HCT116 (cell line): Measurements from ENCODE around the gene NMUR1. TPM values are rescaled to one million over a fixed set of nuclear protein-coding genes. Genes with fewer than 3 reads are reported as not detected.

Experiments used
- ATAC-seq: fragments of 200-7000 bp; cut with Tn5 transposase; 2 replicates; pipeline ENCODE4 v1.9.1; 2020; ENCODE audit warnings: mild to moderate bottlenecking, moderate library complexity
- BruUV-seq: library from RNA; stranded (reverse); fragments of 400-500 nt; replicated peaks from 2 replicates; lab custom pipeline; 2021; lab: Mats Ljungman, UMichigan
- CTCF ChIA-PET: fragments of 300-600 bp; sonication (Branson Sonifier 250); formaldehyde crosslinking; loops from one replicate; lab custom pipeline; 2021; ENCODE audit warnings: antibody characterized with exemption; lab: Charles Lee
- POLR2A ChIA-PET: fragments of 300-600, 350-600 bp; sonication (Branson Sonifier 250); formaldehyde crosslinking; loops from one replicate; lab custom pipeline; 2021; ENCODE audit warnings: antibody characterized with exemption; lab: Charles Lee
- RAD21 ChIA-PET, 2 experiments: fragments of 300-600 bp; sonication (Branson Sonifier 250); formaldehyde crosslinking; loops; one replicate each; lab custom pipeline; 2023; ENCODE audit warnings: low total read pairs in 2 of 2; ENCODE audit not compliant: uncharacterized antibody in 2 of 2, unreplicated experiment in 2 of 2, low non-redundant PET in 1 of 2; lab: Charles Lee
- DNase-seq: peaks from one replicate; pipeline ENCODE4 v3.0.0-alpha.2; 2010; ENCODE audit warnings: low read depth, low spot score
- H2AFZ ChIP-seq: fragments of 200-600 bp; shearing (Covaris generic), sonication (generic); 2 replicates; pipeline ENCODE4 v1.6.1; 2017; ENCODE audit warnings: low read depth, mixed run types, mixed read lengths, antibody characterized with exemption, low read length; ENCODE audit not compliant: poor library complexity, severe bottlenecking
- H3K27ac ChIP-seq: 2 replicates; pipeline ENCODE4 v1.5.1; 2012; ENCODE audit warnings: low read depth, low read length
- H3K27me3 ChIP-seq: fragments of 200-600 bp; sonication (generic); 2 replicates; pipeline ENCODE4 v1.6.1; 2016; ENCODE audit warnings: mixed run types, low read length, mixed read lengths; ENCODE audit not compliant: insufficient read depth
- H3K36me3 ChIP-seq, 2 experiments: fragments of 200-500 bp in 1 of 2; fragments of 200-600 bp in 1 of 2; sonication (Bioruptor generic) in 1 of 2; sonication (generic) in 1 of 2; 2 replicates each; pipeline versions ENCODE4 v1.5.1 to v1.6.1; 2014 to 2016; ENCODE audit warnings: low read length in 2 of 2, inconsistent platforms in 1 of 2, mixed read lengths in 1 of 2, mixed run types in 1 of 2; ENCODE audit not compliant: insufficient read depth in 2 of 2, control insufficient read depth in 1 of 2
- H3K4me1 ChIP-seq, 2 experiments: fragments of 200-600 bp in 1 of 2; sonication (generic) in 1 of 2; 2 replicates each; pipeline versions ENCODE4 v1.5.1 to v1.6.1; 2012 to 2017; ENCODE audit warnings: low read length in 2 of 2, inconsistent platforms in 1 of 2, mild to moderate bottlenecking in 1 of 2, mixed read lengths in 1 of 2, mixed run types in 1 of 2, moderate library complexity in 1 of 2; ENCODE audit not compliant: insufficient read depth in 2 of 2, control insufficient read depth in 1 of 2
- H3K4me2 ChIP-seq: fragments of 200-600 bp; sonication (generic); 2 replicates; pipeline ENCODE4 v1.6.1; 2017; ENCODE audit warnings: mixed run types, low read length, mixed read lengths
- H3K4me3 ChIP-seq, 2 experiments: fragments of 200-600 bp in 1 of 2; sonication (generic) in 1 of 2; replicated peaks in 1 of 2; 2 replicates each; pipeline ENCODE4 v1.5.1; 2011 to 2016; ENCODE audit warnings: low read length in 2 of 2, control low read depth in 1 of 2, low read depth in 1 of 2, mild to moderate bottlenecking in 1 of 2, mixed read lengths in 1 of 2, mixed run types in 1 of 2
- H3K79me2 ChIP-seq: fragments of 200-600 bp; sonication (generic); 2 replicates; pipeline ENCODE4 v1.6.1; 2017; ENCODE audit warnings: mild to moderate bottlenecking, mixed run types, low read length, moderate library complexity, mixed read lengths; ENCODE audit not compliant: insufficient read depth
- H3K9ac ChIP-seq: fragments of 200-600 bp; sonication (generic); 2 replicates; pipeline ENCODE4 v1.6.1; 2016; ENCODE audit warnings: low read length, mixed read lengths
- H3K9me2 ChIP-seq: fragments of 200-600 bp; sonication (generic), shearing (Covaris generic); 2 replicates; pipeline ENCODE4 v1.6.1; 2017; ENCODE audit warnings: mixed run types, mild to moderate bottlenecking, moderate library complexity; ENCODE audit not compliant: insufficient read depth
- H3K9me3 ChIP-seq, 2 experiments: fragments of 200-500 bp in 1 of 2; fragments of 200-600 bp in 1 of 2; sonication (Bioruptor generic) in 1 of 2; sonication (generic) in 1 of 2; 2 replicates each; pipeline ENCODE4 v1.6.1; 2014 to 2017; ENCODE audit warnings: low read length in 2 of 2, mixed read lengths in 2 of 2, inconsistent platforms in 1 of 2, low read depth in 1 of 2, mild to moderate bottlenecking in 1 of 2, mixed run types in 1 of 2, moderate library complexity in 1 of 2; ENCODE audit not compliant: control insufficient read depth in 1 of 2, insufficient read depth in 1 of 2
- H4K20me1 ChIP-seq: fragments of 200-600 bp; sonication (generic), shearing (Covaris generic); 2 replicates; pipeline ENCODE4 v1.6.1; 2017; ENCODE audit warnings: mixed run types, mild to moderate bottlenecking, moderate library complexity; ENCODE audit not compliant: insufficient read depth
- CEBPB ChIP-seq: IDR thresholded peaks from 2 replicates; pipeline ENCODE4 v1.6.1; 2012; ENCODE audit warnings: low read depth
- ELF1 ChIP-seq: IDR thresholded peaks from 2 replicates; pipeline ENCODE4 v1.6.1; 2012; ENCODE audit warnings: low read depth, borderline replicate concordance
- EZH2 ChIP-seq: fragments of 200-600 bp; sonication (generic); IDR thresholded peaks from 2 replicates; pipeline ENCODE4 v1.6.1; 2017; ENCODE audit warnings: antibody characterized with exemption, mixed run types
- EZH2phosphoT487 ChIP-seq: fragments of 200-600 bp; IDR thresholded peaks from 2 replicates; pipeline ENCODE4 v1.6.1; 2018; ENCODE audit warnings: antibody characterized with exemption, borderline replicate concordance
- FOSL1 ChIP-seq: IDR thresholded peaks from 2 replicates; pipeline ENCODE4 v1.6.1; 2012; ENCODE audit warnings: low read depth
- MAX ChIP-seq: IDR thresholded peaks from 2 replicates; pipeline ENCODE4 v1.6.1; 2012
- POLR2A ChIP-seq: IDR thresholded peaks from 2 replicates; pipeline ENCODE4 v1.7.0; 2011; ENCODE audit warnings: borderline replicate concordance; ENCODE audit not compliant: insufficient read depth, insufficient read length; ENCODE audit errors: extremely low read depth
- POLR2AphosphoS5 ChIP-seq: IDR thresholded peaks from 2 replicates; pipeline ENCODE4 v1.6.1; 2011; ENCODE audit warnings: mild to moderate bottlenecking, low read depth, low read length, moderate library complexity
- RAD21 ChIP-seq: IDR thresholded peaks from 2 replicates; pipeline ENCODE4 v1.6.1; 2012; ENCODE audit warnings: low read depth, mild to moderate bottlenecking
- REST ChIP-seq: IDR thresholded peaks from 2 replicates; pipeline ENCODE4 v1.6.1; 2012; ENCODE audit warnings: low read depth
- SIN3A ChIP-seq: IDR thresholded peaks from 2 replicates; pipeline ENCODE4 v1.6.1; 2012; ENCODE audit warnings: low read depth
- SP1 ChIP-seq: IDR thresholded peaks from 2 replicates; pipeline ENCODE4 v1.6.1; 2012; ENCODE audit warnings: low read depth
- TCF7L2 ChIP-seq: IDR thresholded peaks from 2 replicates; pipeline ENCODE4 v1.7.0; 2011; ENCODE audit warnings: borderline replicate concordance, inconsistent platforms; ENCODE audit not compliant: insufficient read depth, insufficient read length; ENCODE audit errors: extremely low read depth
- YY1 ChIP-seq: IDR thresholded peaks from 2 replicates; pipeline ENCODE4 v1.6.1; 2011; ENCODE audit warnings: low read length, low read depth, moderate library complexity, mild to moderate bottlenecking; ENCODE audit not compliant: insufficient replicate concordance; ENCODE audit errors: extremely low read depth
- ZBTB33 ChIP-seq: IDR thresholded peaks from 2 replicates; pipeline ENCODE4 v1.6.1; 2011; ENCODE audit warnings: mild to moderate bottlenecking, low read length, moderate library complexity; ENCODE audit not compliant: insufficient replicate concordance; ENCODE audit errors: extremely low read depth
- ZFX ChIP-seq: fragments of 450-650 bp; IDR thresholded peaks from 2 replicates; pipeline ENCODE4 v1.6.1; 2017
- ZNF274 ChIP-seq: fragments of 200-500 bp; sonication (Bioruptor generic); IDR thresholded peaks from 2 replicates; pipeline ENCODE4 v1.6.1; 2014; ENCODE audit warnings: mild to moderate bottlenecking, low read depth, low read length, inconsistent platforms
- intact Hi-C: fragments of 100-400 bp; cut with micrococcal nuclease; formaldehyde crosslinking; loops from 2 replicates; pipeline ENCODE4 v1.10.0; 2022
- total RNA-seq: library from RNA; stranded (reverse); gene quantifications from one replicate; pipeline ENCODE4 v1.2.1, GENCODE V29; 2021; ENCODE audit not compliant: unreplicated experiment
- TF ChIP-seq, protein P1 (sequence below), 3 experiments: fragments of 200-600 bp in 1 of 3; sonication (generic) in 1 of 3; IDR thresholded peaks in 2 of 3; conservative IDR thresholded peaks in 1 of 3; 2 replicates each; pipeline ENCODE4 v1.5.1; 2012 to 2017; ENCODE audit warnings: low read depth in 2 of 3, low read length in 2 of 3, antibody characterized with exemption in 1 of 3, borderline replicate concordance in 1 of 3, control low read depth in 1 of 3, mild to moderate bottlenecking in 1 of 3, mixed read lengths in 1 of 3, mixed run types in 1 of 3, moderate library complexity in 1 of 3; ENCODE audit not compliant: insufficient read depth in 1 of 3

The NMUR1 gene
- total RNA-seq, 1 experiment from 2014 or later, result not detected

DNA sequence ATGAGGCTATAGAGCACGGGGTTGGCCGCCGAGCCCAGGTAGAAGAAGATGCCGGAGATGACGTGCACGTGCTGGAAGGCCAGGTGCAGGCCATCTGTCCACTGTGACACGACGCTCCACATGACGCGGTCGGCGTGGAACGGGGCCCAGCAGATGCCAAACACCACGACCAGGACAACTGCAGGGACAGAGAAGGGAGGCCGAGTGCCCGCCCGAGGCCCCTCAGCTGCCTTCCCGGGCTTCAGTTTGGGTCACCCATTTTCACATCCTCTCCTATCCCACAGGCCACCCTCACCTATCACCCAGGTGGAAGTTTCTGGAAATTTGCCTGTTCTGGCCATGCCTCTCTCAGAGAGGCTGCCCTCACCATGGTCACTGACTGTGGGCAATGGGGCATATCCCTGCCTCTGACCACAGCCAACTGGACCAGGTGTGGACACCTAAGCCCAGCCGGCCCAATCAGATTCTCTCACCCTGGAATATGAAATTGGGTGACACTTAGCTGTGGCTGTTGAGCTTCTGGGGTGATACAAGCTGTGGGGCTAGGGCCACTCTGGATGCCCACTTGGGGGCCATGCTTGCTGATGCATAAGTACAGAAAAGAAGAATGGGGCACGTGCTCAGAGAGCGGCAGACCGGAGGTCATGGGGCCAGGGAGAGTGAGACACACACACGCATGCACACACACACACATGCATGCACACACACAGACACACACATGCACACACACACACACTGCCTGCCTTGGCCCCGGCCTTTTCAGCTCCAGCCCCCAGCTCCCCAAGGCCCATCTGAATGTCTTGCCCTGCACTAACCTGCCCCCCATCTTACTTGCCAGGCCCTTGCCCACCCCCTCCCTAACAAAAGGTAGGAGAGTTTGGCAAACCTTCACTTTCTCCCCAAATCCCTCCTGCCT lies 4.7 kb downstream of the NMUR1 start:
- RAD21 ChIA-PET, result no interaction called here
- no peak for DNase-seq
- peaks cover 0 to 6% of the 10 kb centered on the region in 2 experiments; a peak in 2 of 4 replicates for H3K4me1 ChIP-seq
- no peaks in the 10 kb centered on the region for H3K9me3 ChIP-seq
- BruUV-seq, result no TSS peak
- H3K36me3 ChIP-seq, result no peaks in the 10 kb centered on the region
- TF ChIP-seq CEBPB, result no peak
- no peak for TF ChIP-seq FOSL1
- TF ChIP-seq ELF1, result no peak
- TF ChIP-seq MAX, result no peak
- TF ChIP-seq ZBTB33, result no peak
- TF ChIP-seq ZNF274, result no peak
- TF ChIP-seq REST, result no peak
- TF ChIP-seq, protein P1, sequence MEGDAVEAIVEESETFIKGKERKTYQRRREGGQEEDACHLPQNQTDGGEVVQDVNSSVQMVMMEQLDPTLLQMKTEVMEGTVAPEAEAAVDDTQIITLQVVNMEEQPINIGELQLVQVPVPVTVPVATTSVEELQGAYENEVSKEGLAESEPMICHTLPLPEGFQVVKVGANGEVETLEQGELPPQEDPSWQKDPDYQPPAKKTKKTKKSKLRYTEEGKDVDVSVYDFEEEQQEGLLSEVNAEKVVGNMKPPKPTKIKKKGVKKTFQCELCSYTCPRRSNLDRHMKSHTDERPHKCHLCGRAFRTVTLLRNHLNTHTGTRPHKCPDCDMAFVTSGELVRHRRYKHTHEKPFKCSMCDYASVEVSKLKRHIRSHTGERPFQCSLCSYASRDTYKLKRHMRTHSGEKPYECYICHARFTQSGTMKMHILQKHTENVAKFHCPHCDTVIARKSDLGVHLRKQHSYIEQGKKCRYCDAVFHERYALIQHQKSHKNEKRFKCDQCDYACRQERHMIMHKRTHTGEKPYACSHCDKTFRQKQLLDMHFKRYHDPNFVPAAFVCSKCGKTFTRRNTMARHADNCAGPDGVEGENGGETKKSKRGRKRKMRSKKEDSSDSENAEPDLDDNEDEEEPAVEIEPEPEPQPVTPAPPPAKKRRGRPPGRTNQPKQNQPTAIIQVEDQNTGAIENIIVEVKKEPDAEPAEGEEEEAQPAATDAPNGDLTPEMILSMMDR (IDR thresholded peaks at IDR 0.05 in 2 of 3, conservative IDR thresholded peaks at IDR 0.05 in 1 of 3; ENCODE audit: borderline replicate concordance in 1 of 3, insufficient read depth in 1 of 3, low read depth in 2 of 3, low read length in 2 of 3), result no peak
- no peak for TF ChIP-seq RAD21
- TF ChIP-seq EZH2phosphoT487, result no peak
- TF ChIP-seq EZH2, result no peak
- no peak for TF ChIP-seq TCF7L2
- no peak for TF ChIP-seq SP1
- TF ChIP-seq POLR2AphosphoS5, result no peak
- no peak for TF ChIP-seq ZFX
- TF ChIP-seq SIN3A, result no peak
- no peak for TF ChIP-seq YY1
- TF ChIP-seq POLR2A, result no peak
- H3K27ac ChIP-seq, result no peak overlapping the region
- no peaks in the 10 kb centered on the region for H3K9me2 ChIP-seq
- POLR2A ChIA-PET, result no interaction called here
- CTCF ChIA-PET, result interaction anchor here (1.5 kb wide), 1 partner anchor 8 kb away, joined by 6 read pairs; no protein-coding TSS in a partner anchor
- no peak for ATAC-seq
- no peak overlapping the region for H3K4me2 ChIP-seq
- intact Hi-C loops, result no loop called here
- no peak overlapping the region for H3K4me3 ChIP-seq
- no peaks in the 10 kb centered on the region for H3K79me2 ChIP-seq
- H3K9ac ChIP-seq, result no peak overlapping the region
- no peak overlapping the region for H2AFZ ChIP-seq
- no peaks in the 10 kb centered on the region for H3K27me3 ChIP-seq
- no peaks in the 10 kb centered on the region for H4K20me1 ChIP-seq
